ENCODE data around the gene SDC1. TPM values are rescaled to one million over a fixed set of nuclear protein-coding genes. Genes with fewer than 3 reads are reported as not detected.

SDC1 gene
- polyA plus RNA-seq, 1 donor = 49.7 TPM

- Histone ChIP-seq H3K9me3 (ENCODE audit: control insufficient read depth, low read depth, low read length) (no peaks in the 10 kb centered on the region), H3K4me3 (ENCODE audit: low read length) (no peak overlapping the region), H3K36me3 (ENCODE audit: control insufficient read depth, insufficient read depth, low read length) (no peaks in the 10 kb centered on the region), H3K4me1 (ENCODE audit: control insufficient read depth, insufficient read depth, low read length) (peaks cover 33% of the 10 kb centered on the region), H3K27ac (ENCODE audit: low read length) (peak overlapping the region; percentile 84), H3K27me3 (ENCODE audit: control insufficient read depth, insufficient read depth, low read length) (no peaks in the 10 kb centered on the region)
- no peak for DNase-seq
- WGBS (ENCODE audit: insufficient coverage, low lambda C conversion rate) = 100% methylated on average over 1 of the region's 10 CpGs
Observed at GRCh38 chr2:20178666-20179465, 46.1 kb downstream of the SDC1 start.

- Histone ChIP-seq H3K4me3 (ENCODE audit: low read length) (no peak overlapping the region), H3K4me1 (ENCODE audit: control insufficient read depth, insufficient read depth, low read length) (peaks cover 31% of the 10 kb centered on the region), H3K36me3 (ENCODE audit: control insufficient read depth, insufficient read depth, low read length) (no peaks in the 10 kb centered on the region), H3K27me3 (ENCODE audit: control insufficient read depth, insufficient read depth, low read length) (no peaks in the 10 kb centered on the region), H3K9me3 (ENCODE audit: control insufficient read depth, low read depth, low read length) (no peaks in the 10 kb centered on the region), H3K27ac (ENCODE audit: low read length) (peak overlapping the region; percentile 17)
- no CpG with 5 or more reads among the region's 14 CpGs for WGBS (ENCODE audit: insufficient coverage, low lambda C conversion rate)
- peak; percentile 35 to 75 for DNase-seq
Observed at GRCh38 chr2:20178249-20178607, 46.7 kb downstream of the SDC1 start.

- Histone ChIP-seq H3K4me3 (ENCODE audit: low read length) (no peak overlapping the region), H3K9me3 (ENCODE audit: control insufficient read depth, low read depth, low read length) (no peaks in the 10 kb centered on the region), H3K4me1 (ENCODE audit: control insufficient read depth, insufficient read depth, low read length) (peaks cover 31% of the 10 kb centered on the region), H3K27ac (ENCODE audit: low read length) (peak overlapping the region; percentile 17), H3K36me3 (ENCODE audit: control insufficient read depth, insufficient read depth, low read length) (no peaks in the 10 kb centered on the region), H3K27me3 (ENCODE audit: control insufficient read depth, insufficient read depth, low read length) (no peaks in the 10 kb centered on the region)
- DNase-seq = no peak
- 93% methylated on average over 2 of the region's 10 CpGs for WGBS (ENCODE audit: insufficient coverage, low lambda C conversion rate)
Observed at GRCh38 chr2:20177556-20178248, 47.2 kb downstream of the SDC1 start.

- no peaks in the 10 kb centered on the region for H3K27me3 ChIP-seq (ENCODE audit: control insufficient read depth, insufficient read depth, low read length)
- no peak for DNase-seq
- WGBS (ENCODE audit: insufficient coverage, low lambda C conversion rate) = 40% methylated on average over 1 of the region's 5 CpGs
- no peak overlapping the region for H3K27ac ChIP-seq (ENCODE audit: low read length)
- H3K4me3 ChIP-seq (ENCODE audit: low read length) = no peak overlapping the region
- H3K9me3 ChIP-seq (ENCODE audit: control insufficient read depth, low read depth, low read length) = no peaks in the 10 kb centered on the region
- H3K4me1 ChIP-seq (ENCODE audit: control insufficient read depth, insufficient read depth, low read length) = peaks cover 33% of the 10 kb centered on the region
- H3K36me3 ChIP-seq (ENCODE audit: control insufficient read depth, insufficient read depth, low read length) = no peaks in the 10 kb centered on the region
Observed at GRCh38 chr2:20176760-20177159, 48.2 kb downstream of the SDC1 start.

GRCh38 chr2:20175931-20176330, 49.0 kb downstream of the SDC1 start:
- Histone ChIP-seq H3K4me1 (ENCODE audit: control insufficient read depth, insufficient read depth, low read length) (peaks cover 39% of the 10 kb centered on the region), H3K9me3 (ENCODE audit: control insufficient read depth, low read depth, low read length) (no peaks in the 10 kb centered on the region), H3K36me3 (ENCODE audit: control insufficient read depth, insufficient read depth, low read length) (no peaks in the 10 kb centered on the region), H3K27ac (ENCODE audit: low read length) (no peak overlapping the region), H3K27me3 (ENCODE audit: control insufficient read depth, insufficient read depth, low read length) (no peaks in the 10 kb centered on the region), H3K4me3 (ENCODE audit: low read length) (no peak overlapping the region)
- 83% methylated on average over 2 of the region's 3 CpGs for WGBS (ENCODE audit: insufficient coverage, low lambda C conversion rate)
- no peak for DNase-seq

DNA sequence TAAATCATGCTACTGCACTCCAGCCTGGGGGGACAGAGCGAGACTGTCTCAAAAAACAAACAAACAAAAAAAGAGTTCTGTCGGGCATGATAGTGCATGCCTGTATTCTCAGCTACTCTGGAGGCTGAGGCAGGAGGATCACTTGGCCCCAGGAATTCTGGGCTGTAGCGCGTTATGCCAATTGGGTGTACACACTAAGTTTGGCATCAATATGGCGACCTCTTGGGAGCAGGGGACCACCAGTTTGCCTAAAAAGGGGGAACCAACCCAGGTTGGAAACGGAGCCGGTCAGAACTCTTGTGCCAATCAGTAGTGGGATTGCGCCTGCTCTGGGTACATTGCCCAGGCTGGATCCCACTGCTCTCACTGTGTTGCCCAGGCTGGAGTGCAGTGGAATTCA, 49.7 kb downstream of the SDC1 start:
- WGBS (ENCODE audit: insufficient coverage, low lambda C conversion rate) = no CpG with 5 or more reads among the region's 8 CpGs
- Histone ChIP-seq H3K36me3 (ENCODE audit: control insufficient read depth, insufficient read depth, low read length) (no peaks in the 10 kb centered on the region), H3K4me1 (ENCODE audit: control insufficient read depth, insufficient read depth, low read length) (peaks cover 37% of the 10 kb centered on the region), H3K4me3 (ENCODE audit: low read length) (no peak overlapping the region), H3K9me3 (ENCODE audit: control insufficient read depth, low read depth, low read length) (no peaks in the 10 kb centered on the region), H3K27me3 (ENCODE audit: control insufficient read depth, insufficient read depth, low read length) (no peaks in the 10 kb centered on the region), H3K27ac (ENCODE audit: low read length) (no peak overlapping the region)
- DNase-seq = no peak

- peaks cover 35% of the 10 kb centered on the region for H3K4me1 ChIP-seq (ENCODE audit: control insufficient read depth, insufficient read depth, low read length)
- H3K36me3 ChIP-seq (ENCODE audit: control insufficient read depth, insufficient read depth, low read length) = no peaks in the 10 kb centered on the region
- H3K27me3 ChIP-seq (ENCODE audit: control insufficient read depth, insufficient read depth, low read length) = no peaks in the 10 kb centered on the region
- H3K4me3 ChIP-seq (ENCODE audit: low read length) = no peak overlapping the region
- no CpG with 5 or more reads among the region's 2 CpGs for WGBS (ENCODE audit: insufficient coverage, low lambda C conversion rate)
- no peak overlapping the region for H3K27ac ChIP-seq (ENCODE audit: low read length)
- DNase-seq = no peak
- no peaks in the 10 kb centered on the region for H3K9me3 ChIP-seq (ENCODE audit: control insufficient read depth, low read depth, low read length)
Observed at GRCh38 chr2:20174410-20174809, 50.5 kb downstream of the SDC1 start.

DNA sequence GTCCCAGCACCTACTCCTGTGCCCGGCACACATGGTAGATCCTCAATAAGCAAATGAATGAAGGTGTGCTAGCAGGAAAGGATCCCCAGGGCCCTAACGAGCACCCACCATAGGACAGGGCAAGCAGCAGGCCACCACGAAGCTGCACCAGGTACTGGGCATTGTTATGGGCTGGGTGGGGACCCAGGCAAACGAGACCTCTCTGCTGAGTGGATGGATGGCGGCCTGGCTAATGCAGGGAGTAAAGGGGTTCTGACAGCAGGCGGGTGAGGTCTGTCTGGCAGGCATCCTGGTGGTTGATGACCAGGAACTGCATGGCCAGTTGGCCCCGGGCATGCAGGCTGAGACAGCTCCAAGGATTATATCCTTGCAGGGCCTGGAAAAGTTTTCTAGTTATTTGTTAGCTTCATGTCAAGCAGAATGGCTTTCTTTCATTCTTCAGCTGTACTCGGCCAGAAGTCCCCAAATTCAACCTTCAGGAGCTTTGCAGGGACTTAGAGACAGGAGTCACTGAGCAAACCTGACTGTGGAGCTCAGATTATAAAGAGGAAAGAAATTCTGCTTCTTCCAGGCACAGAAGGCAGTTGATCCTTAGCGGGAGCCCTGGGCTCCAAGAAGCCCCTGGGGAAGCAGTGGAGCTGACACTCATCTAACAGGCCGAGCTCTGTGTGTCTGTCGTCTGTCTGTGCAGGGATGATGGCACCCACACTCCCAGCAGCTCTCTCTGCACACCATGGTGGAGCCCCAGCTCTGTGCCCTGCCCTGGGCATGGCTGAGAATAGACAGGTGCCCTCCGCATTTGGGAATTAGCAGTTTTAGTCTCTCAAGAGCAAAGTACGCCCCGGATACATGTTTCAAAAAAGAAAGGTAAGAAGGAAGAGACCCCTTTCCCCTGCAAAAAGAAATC, 51.2 kb downstream of the SDC1 start:
- H3K4me1 ChIP-seq (ENCODE audit: control insufficient read depth, insufficient read depth, low read length) = peaks cover 28% of the 10 kb centered on the region
- no CpG with 5 or more reads among the region's 14 CpGs for WGBS (ENCODE audit: insufficient coverage, low lambda C conversion rate)
- H3K36me3 ChIP-seq (ENCODE audit: control insufficient read depth, insufficient read depth, low read length) = no peaks in the 10 kb centered on the region
- no peaks in the 10 kb centered on the region for H3K27me3 ChIP-seq (ENCODE audit: control insufficient read depth, insufficient read depth, low read length)
- H3K27ac ChIP-seq (ENCODE audit: low read length) = no peak overlapping the region
- H3K4me3 ChIP-seq (ENCODE audit: low read length) = no peak overlapping the region
- DNase-seq = no peak
- no peaks in the 10 kb centered on the region for H3K9me3 ChIP-seq (ENCODE audit: control insufficient read depth, low read depth, low read length)

GRCh38 chr2:20173064-20173463, 51.9 kb downstream of the SDC1 start:
- H3K4me3 ChIP-seq (ENCODE audit: low read length) = no peak overlapping the region
- no peaks in the 10 kb centered on the region for H3K9me3 ChIP-seq (ENCODE audit: control insufficient read depth, low read depth, low read length)
- no peak for DNase-seq
- peaks cover 21% of the 10 kb centered on the region for H3K4me1 ChIP-seq (ENCODE audit: control insufficient read depth, insufficient read depth, low read length)
- no CpG with 5 or more reads among the region's 5 CpGs for WGBS (ENCODE audit: insufficient coverage, low lambda C conversion rate)
- H3K27ac ChIP-seq (ENCODE audit: low read length) = no peak overlapping the region
- H3K27me3 ChIP-seq (ENCODE audit: control insufficient read depth, insufficient read depth, low read length) = no peaks in the 10 kb centered on the region
- H3K36me3 ChIP-seq (ENCODE audit: control insufficient read depth, insufficient read depth, low read length) = no peaks in the 10 kb centered on the region
